Stimulated activated CD4-positive, alpha-beta T cell treated with anti-CD3 and anti-CD28 coated beads, Interleukin-4, amount 100 ng/mL, for 24 hours (primary cell): ENCODE measurements around the gene RAB22A.
"Not testable (repeated sequence)": the region's sequence is repeated elsewhere in the genome, so short reads cannot be mapped to it uniquely, and the experiment has no call there.

ENCODE experiments used
- DNase-seq: peaks from one replicate; pipeline ENCODE4 v3.0.0-alpha.2; 2020

The RAB22A gene

DNA sequence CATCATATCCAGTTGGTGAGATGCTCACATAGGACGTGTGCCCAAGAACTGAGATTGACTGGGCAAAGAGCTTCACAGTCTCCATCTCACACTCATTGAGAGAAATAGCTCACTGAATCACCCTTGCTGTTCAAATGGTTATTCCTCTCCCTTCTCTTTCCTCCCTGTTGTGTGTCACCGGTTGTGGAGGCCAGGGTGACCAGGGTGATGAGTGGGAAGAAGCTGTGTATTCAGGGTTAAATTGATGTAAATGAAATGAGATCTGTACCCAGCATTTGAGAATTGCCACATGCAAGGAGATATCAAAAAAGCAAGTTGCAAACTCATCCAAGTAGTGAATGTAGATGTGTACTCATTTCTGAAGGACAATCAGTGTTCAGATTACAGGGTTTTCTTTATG, 43.0 kb downstream of the RAB22A start:
- DNase-seq = no peak

DNA sequence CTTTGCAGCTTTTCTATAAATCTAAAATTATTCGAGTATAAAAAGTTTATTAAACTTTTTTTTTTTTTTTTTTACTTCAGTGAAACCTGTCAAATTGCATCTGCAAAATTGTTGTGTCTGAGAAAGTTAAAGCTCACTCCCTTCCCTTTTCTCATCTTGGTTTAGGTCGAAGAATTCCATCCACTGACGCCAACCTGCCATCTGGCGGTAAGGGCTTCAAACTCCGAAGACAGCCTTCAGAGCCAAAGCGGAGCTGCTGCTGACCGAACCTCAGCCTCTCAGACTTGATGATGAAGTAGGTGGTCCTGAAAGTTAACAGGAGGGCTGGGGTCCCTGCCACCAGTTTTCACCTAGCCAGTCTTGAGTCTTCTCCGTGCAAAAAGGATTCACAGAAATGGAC, 49.9 kb downstream of the RAB22A start:
- DNase-seq = no peak

DNA sequence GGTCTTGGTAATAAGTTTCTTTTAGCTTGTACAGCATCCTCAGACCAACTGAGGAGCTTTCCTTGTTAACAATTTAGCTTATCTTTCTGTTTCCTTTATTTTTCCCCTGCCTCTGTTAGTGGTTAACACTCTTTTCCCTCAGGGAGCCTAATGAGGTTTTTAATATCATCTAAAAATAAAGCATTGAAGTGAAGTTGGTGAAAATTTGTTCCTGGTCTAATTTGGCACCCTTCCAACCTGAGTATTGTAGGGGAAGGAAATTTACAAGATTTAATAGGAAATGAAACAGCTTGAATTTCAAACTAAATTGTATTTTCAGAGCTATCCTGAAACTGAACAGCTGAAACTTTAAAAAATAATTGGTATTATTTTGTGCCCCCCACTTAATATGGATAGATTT, 51.4 kb downstream of the RAB22A start:
- no peak for DNase-seq

DNA sequence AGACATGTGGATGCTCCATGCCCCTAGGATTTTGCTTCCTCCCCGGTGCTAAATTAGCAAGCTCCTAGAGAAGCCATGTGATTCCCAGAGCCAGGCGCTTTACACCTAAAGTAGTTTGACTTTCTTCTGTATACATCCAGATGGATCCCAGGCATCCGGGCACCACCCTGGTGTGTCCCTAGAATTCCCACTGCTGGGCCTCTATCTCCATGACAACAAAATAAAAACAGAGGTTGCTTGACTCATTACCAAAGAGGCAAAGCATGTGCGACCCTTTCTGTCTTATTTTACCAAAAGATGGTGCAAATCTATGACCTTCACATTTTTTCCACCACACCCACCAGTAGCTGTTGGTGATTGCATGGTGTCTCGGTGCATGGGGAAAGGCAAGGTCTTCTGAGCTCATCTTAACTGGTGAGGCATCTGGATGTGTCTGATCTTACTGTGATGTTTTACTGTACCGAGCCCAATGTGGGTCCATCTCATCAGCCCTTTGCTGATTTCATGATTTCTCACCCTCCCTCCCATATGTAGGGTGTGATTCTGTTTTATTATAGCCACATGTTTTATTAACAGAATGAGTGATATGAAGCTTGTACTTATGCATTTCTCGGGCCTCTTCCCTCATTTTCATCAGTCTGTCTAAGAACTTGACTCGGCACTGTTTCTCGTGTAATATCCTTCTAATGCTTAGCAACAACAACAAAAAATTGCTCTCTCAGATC, 52.1 kb downstream of the RAB22A start:
- DNase-seq = no peak

DNA sequence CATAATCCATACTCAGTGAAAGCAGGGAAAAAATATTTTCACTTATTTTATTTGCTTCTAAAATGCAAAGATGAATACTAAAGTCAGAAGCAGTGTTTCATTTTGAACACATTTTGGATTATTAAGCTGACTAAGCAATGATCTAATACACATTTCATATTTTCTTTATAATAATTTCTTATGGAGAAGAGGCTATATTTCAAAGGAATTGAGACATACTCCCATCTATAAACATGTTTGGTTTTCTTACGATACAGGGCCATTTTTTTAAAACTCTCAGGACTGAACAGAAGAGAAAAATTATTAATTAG, 52.6 kb downstream of the RAB22A start:
- DNase-seq = no peak

DNA sequence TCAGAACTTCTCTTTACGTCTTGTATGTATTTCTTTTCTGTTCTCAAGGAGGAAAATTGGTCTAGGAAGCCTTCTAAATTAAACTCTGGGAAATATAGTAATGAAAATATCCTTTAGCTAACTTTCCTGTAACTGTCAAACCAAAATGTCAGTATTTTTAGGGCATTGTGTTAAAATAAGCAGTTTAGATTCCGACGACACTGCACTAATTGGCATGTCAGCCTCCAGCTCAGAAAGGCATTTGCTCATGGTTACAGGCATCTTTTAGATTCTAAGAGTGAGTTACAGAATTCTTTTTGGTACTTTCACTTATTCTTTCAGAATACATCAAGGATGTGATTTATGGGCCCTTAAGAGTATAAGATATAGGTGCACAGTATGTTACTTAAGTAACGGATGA, 53.5 kb downstream of the RAB22A start:
- no peak for DNase-seq

DNA sequence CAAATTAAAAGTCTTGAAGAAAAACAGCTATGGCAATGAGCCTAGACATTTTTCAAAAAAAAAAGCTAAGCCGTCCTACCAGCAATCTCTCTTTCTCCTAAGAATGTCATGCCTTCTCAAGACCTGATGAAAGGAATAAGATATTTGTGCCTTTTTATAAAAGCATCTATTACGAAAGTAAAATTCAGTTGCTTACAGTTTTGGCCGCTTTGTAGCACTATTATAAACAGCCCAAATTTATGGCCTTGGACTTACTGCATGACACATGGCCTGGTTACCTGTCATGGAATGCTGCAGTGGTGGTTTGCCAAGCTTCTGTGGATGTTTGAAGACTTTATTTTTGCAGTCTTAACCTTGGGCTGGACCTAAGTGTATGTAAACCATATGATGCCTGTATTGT, 57.4 kb downstream of the RAB22A start:
- DNase-seq = no peak

DNA sequence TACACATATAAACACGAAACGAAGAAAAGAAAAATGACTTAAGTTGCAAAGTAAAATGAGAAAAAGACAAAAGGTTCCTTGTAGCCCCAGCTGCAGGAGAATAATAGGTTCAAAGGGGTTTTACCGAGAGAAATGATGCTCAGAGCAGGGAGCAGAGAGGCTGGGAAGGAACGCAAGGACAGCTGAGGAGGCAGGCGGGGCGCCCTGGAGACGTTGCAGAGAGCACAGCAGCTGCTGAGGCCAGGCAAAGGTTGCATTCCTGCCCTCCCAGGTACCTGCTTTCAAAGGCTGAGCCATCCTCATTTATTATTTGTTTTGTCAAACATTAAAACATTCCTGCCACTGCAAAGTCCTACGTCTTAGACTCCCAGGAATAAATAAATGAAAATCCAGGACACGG, 63.3 kb downstream of the RAB22A start:
- no peak for DNase-seq

DNA sequence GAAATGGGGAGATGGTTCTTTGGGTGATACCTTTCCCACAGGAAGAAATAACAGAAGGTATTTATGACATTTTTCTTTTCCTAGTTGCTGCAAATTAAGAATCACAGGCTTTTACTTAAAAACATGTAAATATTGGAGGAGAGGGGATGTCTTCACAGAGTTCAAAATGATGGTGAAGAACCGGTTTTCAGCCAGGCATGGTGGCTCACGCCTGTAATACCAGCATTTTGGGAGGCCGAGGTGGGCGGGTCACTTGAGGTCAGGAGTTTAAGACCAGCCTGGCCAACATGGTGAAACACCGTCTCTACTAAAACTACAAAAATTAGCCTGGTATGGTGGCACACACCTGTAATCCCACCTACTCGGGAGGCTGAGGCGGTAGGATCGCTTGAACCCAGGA, 63.8 kb downstream of the RAB22A start:
- DNase-seq = not testable (repeated sequence)

DNA sequence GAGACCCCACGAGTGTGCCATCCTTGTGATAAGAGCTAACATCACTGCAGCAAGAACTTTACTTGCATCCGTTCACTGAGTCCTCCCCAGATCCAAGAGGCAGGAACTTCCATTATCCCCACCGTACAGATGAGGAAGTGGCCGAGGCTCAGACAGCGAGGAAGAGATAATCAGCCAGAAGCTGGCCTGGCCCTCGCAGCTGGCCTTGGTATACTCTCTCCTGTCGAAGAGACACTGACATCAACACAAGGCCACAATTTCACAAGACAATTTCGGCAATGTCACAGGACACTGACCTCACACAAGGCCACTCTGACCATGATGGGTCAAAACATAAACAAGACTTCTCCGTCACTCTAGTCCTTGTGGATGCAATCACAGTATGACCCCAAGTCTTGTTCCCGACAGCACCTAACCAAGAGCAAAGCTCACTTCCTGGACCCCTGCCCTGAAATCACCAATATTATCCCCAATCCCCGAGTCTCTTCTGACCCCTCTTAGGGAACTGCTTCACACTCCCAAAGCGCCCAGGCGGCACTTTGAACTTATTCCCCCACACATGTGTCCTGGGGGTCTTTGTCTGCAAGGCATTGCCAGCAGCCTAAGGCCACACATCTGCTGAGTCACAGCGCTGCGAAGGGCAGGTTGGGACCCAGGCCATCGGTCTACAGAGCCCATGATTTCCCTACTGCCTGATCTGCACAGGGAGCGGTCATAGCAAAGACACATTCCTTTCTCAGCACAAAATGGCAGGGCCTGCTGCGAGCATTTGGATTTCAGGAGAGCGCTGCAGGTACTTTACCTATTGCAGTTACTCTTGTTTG, 64.7 kb downstream of the RAB22A start:
- no peak for DNase-seq

DNA sequence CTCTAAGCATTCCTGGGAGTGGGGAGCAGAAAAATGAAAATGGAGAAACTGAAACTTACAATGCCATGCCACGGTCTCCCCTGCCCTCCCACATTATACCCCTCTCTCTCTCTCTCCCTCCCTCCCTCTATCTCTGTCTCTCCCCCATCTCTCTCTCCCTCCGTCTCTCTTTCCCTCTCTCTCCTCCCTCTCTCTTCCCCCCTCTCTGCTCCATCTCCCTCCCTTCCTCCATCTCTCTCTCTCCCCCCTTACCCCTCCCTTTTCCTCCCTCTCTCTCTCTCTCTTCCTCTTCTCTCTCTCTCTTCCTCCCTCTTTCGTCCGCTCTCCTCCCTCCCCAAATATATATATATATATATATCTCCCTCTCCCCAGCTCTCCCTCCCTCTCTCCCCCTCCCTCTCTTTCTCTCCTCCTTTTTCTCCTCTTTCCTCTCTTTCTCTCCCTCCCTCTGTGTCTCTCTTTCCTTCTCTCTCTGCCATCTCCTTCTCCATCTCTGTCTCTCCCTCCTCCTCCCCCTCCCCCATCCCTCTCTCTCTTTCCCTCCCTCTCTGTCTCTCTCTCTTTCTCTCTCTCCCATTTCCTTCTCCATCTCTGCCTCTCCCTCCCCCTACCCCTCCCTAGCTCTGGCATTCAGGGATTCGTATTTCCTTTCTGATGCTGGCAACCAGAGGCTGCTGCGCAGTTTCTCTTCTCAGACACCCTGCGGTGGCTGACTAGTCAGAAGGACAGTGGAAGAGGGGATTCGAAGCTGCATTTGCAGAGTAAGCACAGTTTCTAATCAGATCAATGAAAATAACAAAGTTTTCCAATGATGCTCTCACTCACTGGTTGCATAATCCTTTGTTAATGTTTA, 65.6 kb downstream of the RAB22A start:
- DNase-seq = no peak

DNA sequence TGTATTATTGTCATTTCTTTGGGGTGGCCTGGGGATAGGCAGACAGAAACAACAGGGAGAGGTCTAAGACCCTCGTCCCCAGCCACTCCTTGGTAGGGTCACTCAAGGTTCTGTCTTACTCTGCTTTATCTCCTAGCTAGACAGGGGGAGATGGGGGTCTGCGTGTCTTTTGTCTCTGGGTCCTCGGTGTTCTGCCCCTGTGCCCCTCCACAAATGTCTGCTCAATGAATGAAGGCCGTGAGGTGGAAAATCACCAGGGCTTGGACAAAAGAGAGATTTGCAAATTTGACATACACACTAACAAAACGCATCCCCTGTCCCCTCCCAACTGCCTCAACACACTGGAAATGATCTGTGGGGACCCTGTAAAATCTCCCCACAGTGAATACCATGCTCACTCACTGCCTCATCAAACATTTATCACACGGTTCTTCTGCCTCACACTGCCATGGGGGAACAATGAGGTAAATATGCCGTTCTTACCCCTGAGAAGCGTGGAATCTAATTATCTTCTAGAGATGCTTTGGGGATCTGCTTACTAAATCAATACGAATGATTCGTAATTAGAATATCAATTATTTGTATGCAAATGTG, 66.3 kb downstream of the RAB22A start:
- DNase-seq = no peak

DNA sequence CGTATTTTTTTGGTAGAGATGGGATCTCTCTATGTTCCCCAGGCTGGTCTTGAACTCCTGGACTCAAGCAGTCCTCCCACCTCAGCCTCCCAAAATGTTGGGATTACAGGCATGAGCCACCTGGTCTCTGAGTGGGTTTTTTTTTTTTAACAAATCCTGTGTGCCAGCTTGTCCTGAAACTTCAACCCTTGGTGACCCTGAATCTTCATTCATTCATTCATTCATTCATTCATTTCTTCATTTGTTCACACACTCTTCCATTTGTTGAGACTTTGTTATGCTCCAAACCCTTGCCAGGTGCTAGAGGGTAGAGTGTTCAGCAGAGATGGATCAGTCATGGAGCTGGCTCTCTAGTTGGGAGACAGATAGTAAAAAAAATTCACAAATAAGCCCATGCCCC, 67.5 kb downstream of the RAB22A start:
- no peak for DNase-seq

DNA sequence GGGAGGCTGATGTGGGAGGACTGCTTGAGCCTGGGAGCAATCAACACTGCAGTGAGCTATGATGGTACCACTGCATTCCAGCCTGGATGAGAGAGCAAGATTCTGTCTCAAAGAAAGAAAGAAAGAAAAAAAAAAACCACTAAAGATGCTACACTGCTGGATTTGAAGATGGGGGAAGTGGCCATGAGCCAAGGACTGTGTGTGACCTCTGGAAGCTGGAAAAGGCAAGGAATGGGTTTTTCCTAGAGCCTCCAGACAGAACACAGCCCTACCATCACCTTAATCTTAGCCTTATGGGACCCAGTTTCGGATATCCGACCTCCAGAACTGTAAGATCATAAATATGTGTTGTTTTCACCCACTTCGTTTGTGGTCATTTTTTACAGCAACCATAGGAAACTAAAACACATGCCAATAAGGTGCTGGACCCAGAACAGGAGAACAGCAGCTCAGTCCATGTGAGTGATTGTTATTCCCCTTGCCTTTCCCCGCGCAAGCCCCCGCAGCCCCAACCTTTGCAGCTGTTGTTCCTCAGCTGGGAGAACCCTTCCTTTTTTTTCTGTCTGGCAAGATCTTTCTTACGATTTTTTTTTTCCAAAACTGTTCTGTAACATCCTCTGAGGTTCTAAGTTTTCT, 68.4 kb downstream of the RAB22A start:
- DNase-seq = no peak

DNA sequence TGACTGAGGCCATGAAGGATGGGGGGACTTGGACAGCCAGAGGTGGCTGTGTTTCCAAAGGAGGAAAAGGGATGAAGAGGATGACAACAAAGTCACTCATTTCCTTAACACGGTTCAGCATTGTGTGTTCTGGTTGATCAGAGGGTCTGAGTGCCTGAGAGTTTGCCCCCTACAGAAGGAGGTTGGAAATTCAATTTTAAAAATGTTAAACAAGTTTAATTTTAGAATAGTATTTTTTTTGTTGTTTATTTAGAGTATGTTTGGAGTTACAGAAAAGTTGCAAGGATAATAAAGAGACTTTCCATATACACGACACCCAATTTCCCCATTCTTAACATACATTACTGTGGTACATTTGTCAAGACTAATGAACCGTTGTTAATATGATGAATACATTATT, 69.2 kb downstream of the RAB22A start:
- DNase-seq = no peak

DNA sequence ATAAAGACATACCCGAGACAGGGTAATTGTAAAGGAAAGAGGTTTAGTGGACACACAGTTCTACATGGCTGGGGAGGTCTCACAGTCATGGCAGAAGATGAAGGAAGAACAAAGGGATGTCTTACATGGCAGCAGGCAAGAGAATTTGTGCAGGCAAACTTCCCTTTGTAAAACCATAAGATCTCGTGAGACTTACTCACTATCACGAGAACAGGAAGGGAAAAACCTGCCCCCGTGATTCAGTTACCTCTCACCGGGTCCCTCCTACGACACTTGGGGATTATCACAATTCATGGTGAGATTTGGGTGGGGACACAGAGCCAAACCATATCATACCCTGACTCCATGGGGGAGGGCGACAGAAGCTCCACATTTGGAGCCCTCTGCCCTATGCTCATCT, 72.1 kb downstream of the RAB22A start:
- no peak for DNase-seq

DNA sequence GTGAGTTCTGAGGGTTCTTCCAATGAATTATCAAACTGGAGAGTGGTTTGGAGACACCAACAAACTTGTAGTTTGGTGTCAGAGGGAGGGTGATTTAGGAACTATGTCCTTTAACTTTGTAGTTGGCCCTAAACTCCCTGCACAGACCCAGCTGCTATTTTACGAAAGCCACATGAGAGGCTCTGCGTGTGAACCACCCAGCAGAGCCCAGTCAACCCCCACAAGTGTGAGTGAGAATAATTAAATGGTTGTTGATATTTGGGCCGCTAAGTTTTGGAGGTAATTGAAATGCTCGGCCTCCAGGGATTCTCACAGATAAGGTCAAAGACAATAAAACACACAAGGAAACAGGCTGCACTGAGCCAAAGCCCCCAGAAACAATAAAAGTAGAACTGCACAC, 72.6 kb downstream of the RAB22A start:
- DNase-seq = no peak

DNA sequence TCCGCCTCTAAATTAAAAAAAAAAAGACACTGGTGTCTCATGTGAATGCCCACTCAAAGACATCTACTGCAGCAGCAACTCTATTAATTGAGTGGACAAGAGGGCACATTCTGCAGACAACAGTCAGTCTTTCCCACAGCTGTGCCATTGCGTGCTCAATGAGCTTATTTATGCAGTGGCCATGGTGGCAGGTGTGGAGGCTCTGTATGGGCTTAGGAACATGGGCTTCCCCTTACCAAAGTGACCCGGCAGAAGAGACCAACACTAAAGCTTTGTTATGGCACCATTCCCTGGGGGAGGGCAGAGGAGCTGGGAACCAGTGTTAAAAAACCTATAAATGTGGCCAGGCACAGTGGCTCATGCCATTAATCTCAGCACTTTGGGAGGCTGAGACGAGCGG, 75.3 kb downstream of the RAB22A start:
- no peak for DNase-seq

DNA sequence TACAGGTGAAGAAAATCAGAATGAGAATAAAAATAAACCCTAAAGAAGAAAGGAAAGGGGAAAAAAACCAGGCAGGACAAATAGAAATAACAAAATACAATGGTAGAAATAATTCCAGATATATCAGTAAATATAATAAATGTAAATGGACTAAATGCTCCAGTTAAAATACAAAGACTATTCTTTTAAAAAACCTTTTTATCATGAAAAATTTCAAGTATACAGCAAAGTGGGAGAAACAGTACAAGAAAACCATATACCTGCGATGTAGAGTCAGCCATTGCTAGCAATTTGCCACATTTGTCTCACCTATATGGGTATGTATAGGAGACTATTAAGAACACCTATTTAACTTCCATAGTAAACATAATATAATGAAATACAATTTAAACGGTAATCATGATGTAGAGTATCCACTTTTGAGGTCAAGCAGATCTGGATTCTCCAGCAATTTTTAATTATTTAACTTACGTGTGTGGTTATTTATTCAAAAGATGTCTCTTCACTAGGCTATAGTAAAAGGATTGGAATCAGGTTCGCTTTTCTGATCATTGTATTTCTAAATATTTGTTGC, 78.6 kb downstream of the RAB22A start:
- no peak for DNase-seq

DNA sequence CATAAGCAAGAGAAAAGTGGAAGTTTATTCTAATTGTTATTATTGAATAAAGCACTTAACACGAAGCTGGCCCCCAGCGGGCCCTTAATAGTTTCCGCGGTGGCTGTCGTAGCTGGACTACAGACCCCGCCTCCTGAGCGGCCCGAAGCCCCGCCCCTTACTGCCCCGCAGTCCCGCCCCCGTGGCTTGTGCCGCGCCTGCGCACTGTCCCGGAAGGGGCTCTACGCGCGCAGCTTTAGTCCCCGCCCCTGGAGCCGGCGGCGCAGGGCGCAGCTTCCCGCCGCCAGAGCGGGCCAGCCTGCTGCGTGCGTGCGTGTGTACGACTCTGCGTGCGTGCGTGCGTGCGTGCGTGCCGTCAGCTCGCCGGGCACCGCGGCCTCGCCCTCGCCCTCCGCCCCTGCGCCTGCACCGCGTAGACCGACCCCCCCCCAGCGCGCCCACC, 79.4 kb downstream of the RAB22A start, which contains the start of gene VAPB:
TSS of gene VAPB (plus strand) at position 348 of the 442 bp plus-strand sequence. CDS start 231 bp downstream, outside the sequence.
- peak; percentile 96 for DNase-seq

DNA sequence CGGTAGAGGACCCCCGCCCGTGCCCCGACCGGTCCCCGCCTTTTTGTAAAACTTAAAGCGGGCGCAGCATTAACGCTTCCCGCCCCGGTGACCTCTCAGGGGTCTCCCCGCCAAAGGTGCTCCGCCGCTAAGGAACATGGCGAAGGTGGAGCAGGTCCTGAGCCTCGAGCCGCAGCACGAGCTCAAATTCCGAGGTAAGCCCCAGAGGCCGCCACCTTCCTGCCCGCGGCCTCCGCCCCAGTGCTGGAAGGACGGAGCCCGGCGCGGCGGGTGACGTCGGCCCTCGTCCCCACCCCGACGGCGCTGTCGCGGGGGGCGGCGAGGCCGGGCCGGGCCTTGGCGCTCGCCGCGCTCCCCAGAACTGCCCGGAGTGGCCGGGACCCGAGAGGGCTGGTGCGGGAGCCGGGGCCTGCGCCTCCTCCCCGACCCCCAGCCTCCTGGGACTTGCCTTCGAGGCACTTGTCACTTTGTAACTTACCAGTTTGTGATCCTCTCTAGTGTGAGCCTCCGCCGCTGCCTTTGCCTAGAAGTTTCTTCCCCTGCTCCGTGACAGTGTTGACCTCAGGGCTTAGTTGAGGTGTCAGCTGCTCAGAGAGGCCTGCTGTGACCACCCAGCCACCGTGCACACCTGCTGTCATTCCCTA, 79.9 kb downstream of the RAB22A start:
- DNase-seq = peak; percentile 17
